Measurements from ENCODE around the gene NUDT7. TPM values are rescaled to one million over a fixed set of nuclear protein-coding genes. Genes with fewer than 3 reads are reported as not detected.

Gene NUDT7
- total RNA-seq, 1 donor from 2014 or later: 6.8 TPM

GRCh38 chr16:77777745-77778144 lies 55.4 kb downstream of the NUDT7 start:
- Mint-ChIP-seq H3K36me3 (no peaks in the 10 kb centered on the region), H3K4me1 (peaks cover 6% of the 10 kb centered on the region), H3K4me3 (no peak overlapping the region), H3K9me3 (no peaks in the 10 kb centered on the region), H3K27me3 (ENCODE audit: low read depth) (no peaks in the 10 kb centered on the region), H3K27ac (no peak overlapping the region)
- DNase-seq (ENCODE audit: low spot score in 2 of 2, unreplicated experiment in 2 of 2): no peak
- TF ChIP-seq CTCF (IDR thresholded peaks at IDR 0.05; ENCODE audit: unreplicated experiment): no peak

DNA sequence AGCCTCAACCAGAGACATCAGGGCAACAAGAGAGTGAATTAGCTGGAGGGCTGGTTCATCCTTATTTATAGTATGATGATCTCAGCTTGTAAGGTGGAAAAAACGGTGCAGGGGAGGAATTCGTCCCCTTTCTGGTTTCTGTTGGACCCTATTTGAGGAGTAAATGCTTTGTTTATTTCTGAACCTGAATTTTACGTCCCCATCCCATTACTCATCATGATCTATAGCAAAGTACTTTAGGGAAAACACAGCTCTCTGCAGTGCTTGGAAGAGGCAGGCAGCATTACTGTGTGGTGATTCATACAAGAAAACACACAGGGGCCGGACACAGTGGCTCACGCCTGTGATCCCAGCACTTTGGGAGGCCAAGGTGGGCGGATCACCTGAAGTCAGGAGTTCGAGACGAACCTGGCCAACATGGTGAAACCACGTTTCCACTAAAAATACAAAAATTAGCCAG lies 58.1 kb downstream of the NUDT7 start:
- no peaks in the 10 kb centered on the region for H3K36me3 Mint-ChIP-seq
- H3K9me3 Mint-ChIP-seq: no peaks in the 10 kb centered on the region
- no peak overlapping the region for H3K4me3 Mint-ChIP-seq
- no peak for TF ChIP-seq CTCF (IDR thresholded peaks at IDR 0.05; ENCODE audit: unreplicated experiment)
- H3K4me1 Mint-ChIP-seq: peaks cover 6% of the 10 kb centered on the region
- no peaks in the 10 kb centered on the region for H3K27me3 Mint-ChIP-seq (ENCODE audit: low read depth)
- peak overlapping the region; percentile 50 for H3K27ac Mint-ChIP-seq
- no peak for DNase-seq (ENCODE audit: low spot score in 2 of 2, unreplicated experiment in 2 of 2)

- H3K36me3 Mint-ChIP-seq: no peaks in the 10 kb centered on the region
- TF ChIP-seq CTCF (IDR thresholded peaks at IDR 0.05; ENCODE audit: unreplicated experiment): no peak
- no peak overlapping the region for H3K4me3 Mint-ChIP-seq
- DNase-seq (ENCODE audit: low spot score in 2 of 2, unreplicated experiment in 2 of 2): no peak
- peaks cover 6% of the 10 kb centered on the region for H3K4me1 Mint-ChIP-seq
- H3K9me3 Mint-ChIP-seq: no peaks in the 10 kb centered on the region
- peaks cover 3% of the 10 kb centered on the region for H3K27me3 Mint-ChIP-seq (ENCODE audit: low read depth)
- no peak overlapping the region for H3K27ac Mint-ChIP-seq
These were observed 58.8 kb downstream of the NUDT7 start for GRCh38 chr16:77781091-77781490.

GRCh38 chr16:77782694-77783093 lies 60.4 kb downstream of the NUDT7 start:
- no peak overlapping the region for H3K27ac Mint-ChIP-seq
- peaks cover 17% of the 10 kb centered on the region for H3K27me3 Mint-ChIP-seq (ENCODE audit: low read depth)
- TF ChIP-seq CTCF (IDR thresholded peaks at IDR 0.05; ENCODE audit: unreplicated experiment): peak; percentile 13
- H3K4me1 Mint-ChIP-seq: peaks cover 6% of the 10 kb centered on the region
- no peaks in the 10 kb centered on the region for H3K9me3 Mint-ChIP-seq
- no peaks in the 10 kb centered on the region for H3K36me3 Mint-ChIP-seq
- no peak for DNase-seq (ENCODE audit: low spot score in 2 of 2, unreplicated experiment in 2 of 2)
- no peak overlapping the region for H3K4me3 Mint-ChIP-seq

DNA sequence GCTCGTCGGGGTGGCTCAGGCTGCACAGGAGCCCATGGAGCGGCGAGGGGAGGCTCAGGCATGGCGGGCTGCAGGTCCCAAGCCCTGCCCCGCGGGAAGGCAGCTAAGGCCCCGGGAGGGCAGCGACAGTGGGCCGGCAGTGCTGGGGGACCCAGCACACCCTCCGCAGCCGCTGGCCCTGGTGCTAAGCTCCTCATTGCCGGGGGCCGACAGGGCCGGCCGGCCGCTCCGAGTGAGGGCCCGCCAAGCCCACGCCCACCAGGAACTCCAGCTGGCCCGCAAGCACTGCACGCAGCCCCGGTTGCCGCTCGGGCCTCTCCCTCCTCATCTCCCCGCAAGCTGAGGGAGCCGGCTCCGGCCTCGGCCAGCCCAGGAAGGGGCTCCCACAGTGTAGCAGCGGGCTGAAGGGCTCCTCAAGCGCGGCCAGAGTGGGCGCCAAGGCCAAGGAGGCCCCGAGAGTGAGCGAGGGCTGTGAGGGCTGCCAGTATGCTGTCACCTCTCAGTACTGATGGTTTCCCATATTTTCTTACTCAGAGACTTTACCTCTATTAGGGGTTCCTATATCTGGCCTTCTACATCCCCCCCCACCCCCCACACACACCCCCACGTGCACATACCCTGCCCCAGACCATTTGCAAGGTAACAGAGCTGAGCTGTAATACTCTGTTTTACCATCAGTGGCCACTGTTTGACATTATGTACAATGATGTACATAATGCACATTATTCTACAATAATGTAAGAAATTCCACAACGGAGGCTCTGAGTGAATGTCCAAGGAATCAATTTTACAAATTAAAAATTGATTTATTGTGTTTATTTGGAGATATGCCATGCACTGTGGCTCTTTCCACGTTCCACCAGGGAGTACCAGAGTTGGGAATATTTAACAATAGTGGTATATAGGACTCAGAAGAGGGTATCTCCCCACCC lies 62.4 kb downstream of the NUDT7 start:
- no peak for DNase-seq (ENCODE audit: low spot score in 2 of 2, unreplicated experiment in 2 of 2)
- H3K27me3 Mint-ChIP-seq (ENCODE audit: low read depth): peaks cover 34% of the 10 kb centered on the region
- peaks cover 15% of the 10 kb centered on the region for H3K4me1 Mint-ChIP-seq

More for the DNA sequence above, 62.4 kb downstream of the NUDT7 start:
- no peaks in the 10 kb centered on the region for H3K9me3 Mint-ChIP-seq
- no peak overlapping the region for H3K27ac Mint-ChIP-seq
- no peak for TF ChIP-seq CTCF (IDR thresholded peaks at IDR 0.05; ENCODE audit: unreplicated experiment)
- H3K36me3 Mint-ChIP-seq: no peaks in the 10 kb centered on the region
- no peak overlapping the region for H3K4me3 Mint-ChIP-seq

Data from mesothelial cell of epicardium (in vitro differentiated cells).